HCT116 (cell line): ENCODE measurements around the gene SPOCD1.

Experiments
- CBX3 ChIP-seq: IDR thresholded peaks from 2 replicates; pipeline ENCODE4 v1.6.1; 2012; ENCODE audit warnings: low read depth
- CEBPB ChIP-seq: IDR thresholded peaks from 2 replicates; pipeline ENCODE4 v1.6.1; 2012; ENCODE audit warnings: low read depth
- CTCF ChIP-seq, 3 experiments: fragments of 200-600 bp in 1 of 3; sonication (generic) in 1 of 3; IDR thresholded peaks in 2 of 3; conservative IDR thresholded peaks in 1 of 3; 2 replicates each; pipeline ENCODE4 v1.5.1; 2012 to 2017; ENCODE audit warnings: low read depth in 2 of 3, low read length in 2 of 3, antibody characterized with exemption in 1 of 3, borderline replicate concordance in 1 of 3, control low read depth in 1 of 3, mild to moderate bottlenecking in 1 of 3, mixed read lengths in 1 of 3, mixed run types in 1 of 3, moderate library complexity in 1 of 3; ENCODE audit not compliant: insufficient read depth in 1 of 3
- EZH2 ChIP-seq: fragments of 200-600 bp; sonication (generic); IDR thresholded peaks from 2 replicates; pipeline ENCODE4 v1.6.1; 2017; ENCODE audit warnings: antibody characterized with exemption, mixed run types
- EZH2phosphoT487 ChIP-seq: fragments of 200-600 bp; IDR thresholded peaks from 2 replicates; pipeline ENCODE4 v1.6.1; 2018; ENCODE audit warnings: antibody characterized with exemption, borderline replicate concordance
- FOSL1 ChIP-seq: IDR thresholded peaks from 2 replicates; pipeline ENCODE4 v1.6.1; 2012; ENCODE audit warnings: low read depth
- POLR2A ChIP-seq: IDR thresholded peaks from 2 replicates; pipeline ENCODE4 v1.7.0; 2011; ENCODE audit warnings: borderline replicate concordance; ENCODE audit not compliant: insufficient read depth, insufficient read length; ENCODE audit errors: extremely low read depth
- POLR2AphosphoS5 ChIP-seq: IDR thresholded peaks from 2 replicates; pipeline ENCODE4 v1.6.1; 2011; ENCODE audit warnings: mild to moderate bottlenecking, low read depth, low read length, moderate library complexity
- RAD21 ChIP-seq: IDR thresholded peaks from 2 replicates; pipeline ENCODE4 v1.6.1; 2012; ENCODE audit warnings: low read depth, mild to moderate bottlenecking
- REST ChIP-seq: IDR thresholded peaks from 2 replicates; pipeline ENCODE4 v1.6.1; 2012; ENCODE audit warnings: low read depth
- SIN3A ChIP-seq: IDR thresholded peaks from 2 replicates; pipeline ENCODE4 v1.6.1; 2012; ENCODE audit warnings: low read depth
- SRF ChIP-seq: IDR thresholded peaks from 2 replicates; pipeline ENCODE4 v1.6.1; 2012; ENCODE audit warnings: low read depth
- TCF7L2 ChIP-seq: IDR thresholded peaks from 2 replicates; pipeline ENCODE4 v1.7.0; 2011; ENCODE audit warnings: borderline replicate concordance, inconsistent platforms; ENCODE audit not compliant: insufficient read depth, insufficient read length; ENCODE audit errors: extremely low read depth

- TF ChIP-seq CTCF (IDR thresholded peaks at IDR 0.05 in 2 of 3, conservative IDR thresholded peaks at IDR 0.05 in 1 of 3; ENCODE audit: borderline replicate concordance in 1 of 3, insufficient read depth in 1 of 3, low read depth in 2 of 3, low read length in 2 of 3) = no peak
- TF ChIP-seq SIN3A = no peak
- TF ChIP-seq POLR2A = no peak
- TF ChIP-seq EZH2 = no peak
- TF ChIP-seq POLR2AphosphoS5 = no peak
- TF ChIP-seq SRF = no peak
- TF ChIP-seq TCF7L2 = no peak
- TF ChIP-seq CEBPB = no peak
- no peak for TF ChIP-seq EZH2phosphoT487
- no peak for TF ChIP-seq CBX3
- TF ChIP-seq RAD21 = no peak
- no peak for TF ChIP-seq FOSL1
- TF ChIP-seq REST = no peak
Observed at GRCh38 chr1:31790140-31790539, 25.7 kb downstream of the SPOCD1 start.
